ENCODE results near the gene COL4A2. TPM values are rescaled to one million over a fixed set of nuclear protein-coding genes. Genes with fewer than 3 reads are reported as not detected.

COL4A2 gene
- total RNA-seq, 1 experiment from 2014 or later, result 1.6 TPM

GRCh38 chr13:110495881-110496280 lies 188.8 kb downstream of the COL4A2 start:
- H3K36me3 ChIP-seq (ENCODE audit: control insufficient read depth in 1 of 2, insufficient read depth in 2 of 2, low read length in 2 of 2), result no peaks in the 10 kb centered on the region
- CTCF ChIA-PET, result interaction anchor here (0.6 kb wide), 1 partner anchor 40 kb away, joined by 3 read pairs; no protein-coding TSS in a partner anchor

More at GRCh38 chr13:110495881-110496280, 188.8 kb downstream of the COL4A2 start:
- Histone ChIP-seq H3K79me2 (ENCODE audit: insufficient read depth, low read length) (no peaks in the 10 kb centered on the region), H2AFZ (ENCODE audit: low read depth, low read length, poor library complexity, severe bottlenecking) (no peak overlapping the region), H3K4me1 (ENCODE audit: control insufficient read depth in 1 of 2, insufficient read depth in 2 of 2, low read length in 2 of 2) (peaks cover 0 to 11% of the 10 kb centered on the region in 2 experiments; a peak in 1 of 4 replicates), H3K9me2 (ENCODE audit: insufficient read depth) (no peaks in the 10 kb centered on the region), H3K27me3 (ENCODE audit: insufficient read depth, low read length) (no peaks in the 10 kb centered on the region), H4K20me1 (ENCODE audit: insufficient read depth) (no peaks in the 10 kb centered on the region), H3K27ac (ENCODE audit: low read depth, low read length) (no peak overlapping the region), H3K4me3 (replicated peaks in 1 of 2; ENCODE audit: low read depth in 1 of 2, low read length in 2 of 2) (no peak overlapping the region), H3K4me2 (ENCODE audit: low read length) (no peak overlapping the region), H3K9ac (ENCODE audit: low read length) (no peak overlapping the region), H3K9me3 (ENCODE audit: control insufficient read depth in 1 of 2, insufficient read depth in 1 of 2, low read depth in 1 of 2, low read length in 2 of 2) (no peaks in the 10 kb centered on the region)
- no peak for ATAC-seq
- no peak for DNase-seq (ENCODE audit: low read depth, low spot score)
- intact Hi-C loops (cut with micrococcal nuclease), result no loop called here
- no TSS peak for BruUV-seq (replicated peaks)
- TF ChIP-seq SIN3A (IDR thresholded peaks at IDR 0.05; ENCODE audit: low read depth) (no peak), ATF3 (IDR thresholded peaks at IDR 0.05) (no peak), FOSL1 (IDR thresholded peaks at IDR 0.05; ENCODE audit: low read depth) (no peak), ZBTB33 (IDR thresholded peaks at IDR 0.05; ENCODE audit: extremely low read depth, insufficient replicate concordance, low read length) (no peak), POLR2A (IDR thresholded peaks at IDR 0.05; ENCODE audit: borderline replicate concordance, extremely low read depth, insufficient read depth, insufficient read length) (no peak), CBX3 (IDR thresholded peaks at IDR 0.05; ENCODE audit: low read depth) (no peak), YY1 (IDR thresholded peaks at IDR 0.05; ENCODE audit: extremely low read depth, insufficient replicate concordance, low read depth, low read length) (no peak), JUND (IDR thresholded peaks at IDR 0.05) (no peak), EZH2 (IDR thresholded peaks at IDR 0.05) (no peak), RAD21 (IDR thresholded peaks at IDR 0.05; ENCODE audit: low read depth) (no peak), TCF7L2 (IDR thresholded peaks at IDR 0.05; ENCODE audit: borderline replicate concordance, extremely low read depth, insufficient read depth, insufficient read length) (no peak), ELF1 (IDR thresholded peaks at IDR 0.05; ENCODE audit: borderline replicate concordance, low read depth) (no peak), CTCF (IDR thresholded peaks at IDR 0.05 in 2 of 3, conservative IDR thresholded peaks at IDR 0.05 in 1 of 3; ENCODE audit: borderline replicate concordance in 1 of 3, insufficient read depth in 1 of 3, low read depth in 2 of 3, low read length in 2 of 3) (no peak), SP1 (IDR thresholded peaks at IDR 0.05; ENCODE audit: low read depth) (no peak)
- POLR2A ChIA-PET, result no interaction called here
- RAD21 ChIA-PET (ENCODE audit: low non-redundant PET in 1 of 2, low total read pairs in 2 of 2, uncharacterized antibody in 2 of 2, unreplicated experiment in 2 of 2), result no interaction called here
